ENCODE measurements around the gene CBX1.
"Not testable (repeated sequence)": the region's sequence is repeated elsewhere in the genome, so short reads cannot be mapped to it uniquely, and the experiment has no call there.

DNA sequence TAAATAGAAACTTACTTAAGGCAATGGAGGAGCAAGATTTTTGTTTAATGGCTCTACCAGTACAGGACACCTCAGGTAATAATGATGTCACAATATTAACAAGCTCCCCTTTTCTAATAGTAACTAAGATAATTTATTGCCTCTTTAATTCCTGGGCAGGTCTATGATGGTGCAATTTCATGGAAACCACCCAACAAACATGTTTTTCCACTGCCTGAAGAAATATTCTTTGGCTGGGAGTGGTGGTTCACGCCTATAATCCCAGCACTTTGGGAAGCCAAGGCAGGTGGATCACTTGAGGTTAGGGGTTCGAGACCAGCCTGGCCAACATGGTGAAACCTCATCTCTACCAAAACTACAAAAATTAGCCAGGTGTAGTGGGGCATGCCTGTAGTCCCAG is 33.5 kb downstream of the CBX1 start:
- TF ChIP-seq, protein P1, sequence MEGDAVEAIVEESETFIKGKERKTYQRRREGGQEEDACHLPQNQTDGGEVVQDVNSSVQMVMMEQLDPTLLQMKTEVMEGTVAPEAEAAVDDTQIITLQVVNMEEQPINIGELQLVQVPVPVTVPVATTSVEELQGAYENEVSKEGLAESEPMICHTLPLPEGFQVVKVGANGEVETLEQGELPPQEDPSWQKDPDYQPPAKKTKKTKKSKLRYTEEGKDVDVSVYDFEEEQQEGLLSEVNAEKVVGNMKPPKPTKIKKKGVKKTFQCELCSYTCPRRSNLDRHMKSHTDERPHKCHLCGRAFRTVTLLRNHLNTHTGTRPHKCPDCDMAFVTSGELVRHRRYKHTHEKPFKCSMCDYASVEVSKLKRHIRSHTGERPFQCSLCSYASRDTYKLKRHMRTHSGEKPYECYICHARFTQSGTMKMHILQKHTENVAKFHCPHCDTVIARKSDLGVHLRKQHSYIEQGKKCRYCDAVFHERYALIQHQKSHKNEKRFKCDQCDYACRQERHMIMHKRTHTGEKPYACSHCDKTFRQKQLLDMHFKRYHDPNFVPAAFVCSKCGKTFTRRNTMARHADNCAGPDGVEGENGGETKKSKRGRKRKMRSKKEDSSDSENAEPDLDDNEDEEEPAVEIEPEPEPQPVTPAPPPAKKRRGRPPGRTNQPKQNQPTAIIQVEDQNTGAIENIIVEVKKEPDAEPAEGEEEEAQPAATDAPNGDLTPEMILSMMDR (IDR thresholded peaks at IDR 0.05): not testable (repeated sequence)
- not testable (repeated sequence) for TF ChIP-seq ZFX (IDR thresholded peaks at IDR 0.05; ENCODE audit: borderline replicate concordance)
